ENCODE measurements around the gene ZNF532.

ZNF532 gene

GRCh38 chr18:59033974-59034373, 169.3 kb downstream of the ZNF532 start:
- no peak for DNase-seq

- DNase-seq, result no peak
Measured at GRCh38 chr18:59035591-59035990, 170.9 kb downstream of the ZNF532 start.

Measured in anterior cingulate cortex (tissue), 58 donors.